GM13977 (cell line): ENCODE results near the gene AQP7.

Source experiments
- DNase-seq: peaks from one replicate; pipeline ENCODE4 v3.0.0; 2012; ENCODE audit warnings: low spot score
- CTCF ChIP-seq: IDR thresholded peaks from 2 replicates; pipeline ENCODE4 v1.5.1; 2012; ENCODE audit warnings: mild to moderate bottlenecking, control low read depth; ENCODE audit not compliant: insufficient read depth; ENCODE audit errors: extremely low read depth, missing control alignments
- in situ Hi-C: fragments of 300-500 bp; cut with MboI; formaldehyde crosslinking; loops from one replicate; pipeline ENCODE4 v1.12.0; 2022; ENCODE audit warnings: low sequenced_read_pairs, low pct_unique_long_range_greater_than_20kb, mixed read lengths, inconsistent platforms; ENCODE audit not compliant: unreplicated experiment

The AQP7 gene

GRCh38 chr9:33381231-33381791 is 21.1 kb downstream of the AQP7 start:
- in situ Hi-C loops: no loop called here
- TF ChIP-seq CTCF: no peak

GRCh38 chr9:33380390-33381094 is 21.8 kb downstream of the AQP7 start:
- no peak for DNase-seq
- TF ChIP-seq CTCF: no peak
- in situ Hi-C loops: no loop called here

More at GRCh38 chr9:33381231-33381791, 21.1 kb downstream of the AQP7 start:
- DNase-seq: no peak

GRCh38 chr9:33379666-33380389 is 22.5 kb downstream of the AQP7 start:
- no peak for TF ChIP-seq CTCF
- in situ Hi-C loops: no loop called here
- DNase-seq: no peak

GRCh38 chr9:33378121-33378795 is 24.1 kb downstream of the AQP7 start:
- in situ Hi-C loops: no loop called here
- no peak for DNase-seq
- no peak for TF ChIP-seq CTCF

- TF ChIP-seq CTCF: no peak
- DNase-seq: no peak
- in situ Hi-C loops: no loop called here
These were observed 25.2 kb downstream of the AQP7 start for GRCh38 chr9:33377089-33377715.

GRCh38 chr9:33375841-33376321 is 26.5 kb downstream of the AQP7 start:
- TF ChIP-seq CTCF: no peak
- in situ Hi-C loops: no loop called here
- no peak for DNase-seq
